Ovary (tissue), 9 donors: ENCODE results near the gene HIPK2. TPM values are rescaled to one million over a fixed set of nuclear protein-coding genes. Genes with fewer than 3 reads are reported as not detected.

Experiments used
- DNase-seq, 5 donors: peaks; one replicate each; pipeline ENCODE4 v3.0.0-alpha.2; 2019 to 2020
- H3K27ac ChIP-seq, 2 donors: fragments of 200-600 bp; one replicate each; pipeline versions ENCODE4 v1.5.1 to v1.8.0; 2019 to 2022
- H3K27me3 ChIP-seq: fragments of 200-600 bp; one replicate; pipeline ENCODE4 v1.8.0; 2022
- H3K36me3 ChIP-seq: fragments of 200-600 bp; sonication (generic); one replicate; pipeline ENCODE4 v1.5.1; 2019
- H3K4me1 ChIP-seq: one replicate; pipeline ENCODE4 v1.8.1; 2013; ENCODE audit warnings: mild to moderate bottlenecking, moderate library complexity; ENCODE audit not compliant: insufficient read depth
- H3K4me3 ChIP-seq: fragments of 200-600 bp; sonication (generic); one replicate; pipeline ENCODE4 v1.5.1; 2017
- H3K9me3 ChIP-seq, 2 donors: fragments of 200-600 bp in 1 of 2; sonication (generic) in 1 of 2; one replicate each; pipeline versions ENCODE4 v1.5.1 to v1.8.1; 2013 to 2019; ENCODE audit warnings: mild to moderate bottlenecking in 1 of 2, moderate library complexity in 1 of 2
- EP300 ChIP-seq: sonication (generic); formaldehyde crosslinking; IDR thresholded peaks from one replicate; pipeline ENCODE4 v1.6.1; 2017; ENCODE audit warnings: antibody characterized with exemption
- POLR2A ChIP-seq: fragments of 450-650 bp; IDR thresholded peaks from one replicate; pipeline ENCODE4 v1.6.1; 2017; ENCODE audit warnings: antibody characterized with exemption, mild to moderate bottlenecking, moderate library complexity
- WGBS, 3 donors: extraction: QIAGEN DNeasy Blood & Tissue Kit in 1 of 3; methylation state at CpG; one replicate each; pipeline versions ENCODE4 v1.1.5 to v1.1.7; 2013 to 2017; 5-methylcytosine and 5-hydroxymethylcytosine counted together
- intact Hi-C, 4 donors: fragments of 100-400 bp; cut with DNase I; formaldehyde crosslinking; loops; one replicate each; pipeline versions ENCODE4 v1.11.0 to v1.15.1; 2022 to 2023
- polyA plus RNA-seq, 2 donors: library from polyadenylated mRNA; stranded (reverse); fragments of 200-250 nt in 1 of 2; fragments of 350-450 nt in 1 of 2; fragmentation: Illumina TruSeq in 1 of 2; extraction: RNeasy Lipid Tissue Mini Kit (QIAGEN cat#74804) in 1 of 2; gene quantifications; one replicate each; pipeline ENCODE4 v1.2.3, GENCODE V29; 2013 to 2014
- total RNA-seq, 7 donors: library from RNA; depleted of rRNA in 2 of 7; stranded (reverse); fragments of >200 nt in 2 of 7; fragmentation: NEBNext Ultra II Directional in 3 of 7; extraction: Animal tissue kit (Norgen Biotek cat#: 25700) in 3 of 7; gene quantifications; one replicate each; pipeline versions ENCODE4 v1.1.0 to v1.2.4, GENCODE V29; 2016 to 2023
- TF ChIP-seq, protein P1 (sequence below), 3 donors: fragments of 450-650 bp in 2 of 3; fragments of 200-600 bp in 1 of 3; IDR thresholded peaks; one replicate each; pipeline versions ENCODE4 v1.5.1 to v1.8.0; 2016 to 2022; ENCODE audit warnings: antibody characterized with exemption in 3 of 3, mild to moderate bottlenecking in 1 of 3
- donor health status: DM: no; HTN: no; CAD: no; lungs with moderate emphysema.
- donor health status: DM: no; HTN: no; CAD: no.
- donor health status: Bipolar disorder and iron deficiency.
- donor health status: DM: yes; HTN: yes; CAD: no.
- donor health status: DM: no; HTN: no; CAD: no.
- donor health status: DM: yes; HTN: yes; CAD: no.

The HIPK2 gene
- total and polyA plus RNA-seq, 9 donors: 7.3 to 38.4 (median 28.1) TPM

- 85 to 87% (median 86%) methylated on average over 5 of the region's 5 CpGs for WGBS, 3 donors
- no peak for DNase-seq
- H3K4me1 ChIP-seq: no peaks in the 10 kb centered on the region
- no peak overlapping the region for H3K4me3 ChIP-seq
- intact Hi-C loops: no loop called here
- H3K27me3 ChIP-seq: no peaks in the 10 kb centered on the region
- TF ChIP-seq POLR2A (no peak), EP300 (no peak)
- TF ChIP-seq, protein P1, sequence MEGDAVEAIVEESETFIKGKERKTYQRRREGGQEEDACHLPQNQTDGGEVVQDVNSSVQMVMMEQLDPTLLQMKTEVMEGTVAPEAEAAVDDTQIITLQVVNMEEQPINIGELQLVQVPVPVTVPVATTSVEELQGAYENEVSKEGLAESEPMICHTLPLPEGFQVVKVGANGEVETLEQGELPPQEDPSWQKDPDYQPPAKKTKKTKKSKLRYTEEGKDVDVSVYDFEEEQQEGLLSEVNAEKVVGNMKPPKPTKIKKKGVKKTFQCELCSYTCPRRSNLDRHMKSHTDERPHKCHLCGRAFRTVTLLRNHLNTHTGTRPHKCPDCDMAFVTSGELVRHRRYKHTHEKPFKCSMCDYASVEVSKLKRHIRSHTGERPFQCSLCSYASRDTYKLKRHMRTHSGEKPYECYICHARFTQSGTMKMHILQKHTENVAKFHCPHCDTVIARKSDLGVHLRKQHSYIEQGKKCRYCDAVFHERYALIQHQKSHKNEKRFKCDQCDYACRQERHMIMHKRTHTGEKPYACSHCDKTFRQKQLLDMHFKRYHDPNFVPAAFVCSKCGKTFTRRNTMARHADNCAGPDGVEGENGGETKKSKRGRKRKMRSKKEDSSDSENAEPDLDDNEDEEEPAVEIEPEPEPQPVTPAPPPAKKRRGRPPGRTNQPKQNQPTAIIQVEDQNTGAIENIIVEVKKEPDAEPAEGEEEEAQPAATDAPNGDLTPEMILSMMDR (IDR thresholded peaks at IDR 0.05): no peak
- H3K36me3 ChIP-seq: no peaks in the 10 kb centered on the region
- H3K9me3 ChIP-seq: no peaks in the 10 kb centered on the region
- H3K27ac ChIP-seq: no peak overlapping the region
Observed at GRCh38 chr7:139603896-139604295, 173.9 kb downstream of the HIPK2 start.

- Histone ChIP-seq H3K36me3 (no peaks in the 10 kb centered on the region), H3K27me3 (no peaks in the 10 kb centered on the region), H3K4me3 (no peak overlapping the region), H3K4me1 (no peaks in the 10 kb centered on the region), H3K9me3 (no peaks in the 10 kb centered on the region), H3K27ac (no peak overlapping the region)
- WGBS, 3 donors: 77 to 87% (median 83%) methylated on average over 5 of the region's 5 CpGs
- TF ChIP-seq EP300 (no peak), POLR2A (no peak)
- intact Hi-C loops: no loop called here
- no peak for DNase-seq
Observed at GRCh38 chr7:139603282-139603681, 174.5 kb downstream of the HIPK2 start.

DNA sequence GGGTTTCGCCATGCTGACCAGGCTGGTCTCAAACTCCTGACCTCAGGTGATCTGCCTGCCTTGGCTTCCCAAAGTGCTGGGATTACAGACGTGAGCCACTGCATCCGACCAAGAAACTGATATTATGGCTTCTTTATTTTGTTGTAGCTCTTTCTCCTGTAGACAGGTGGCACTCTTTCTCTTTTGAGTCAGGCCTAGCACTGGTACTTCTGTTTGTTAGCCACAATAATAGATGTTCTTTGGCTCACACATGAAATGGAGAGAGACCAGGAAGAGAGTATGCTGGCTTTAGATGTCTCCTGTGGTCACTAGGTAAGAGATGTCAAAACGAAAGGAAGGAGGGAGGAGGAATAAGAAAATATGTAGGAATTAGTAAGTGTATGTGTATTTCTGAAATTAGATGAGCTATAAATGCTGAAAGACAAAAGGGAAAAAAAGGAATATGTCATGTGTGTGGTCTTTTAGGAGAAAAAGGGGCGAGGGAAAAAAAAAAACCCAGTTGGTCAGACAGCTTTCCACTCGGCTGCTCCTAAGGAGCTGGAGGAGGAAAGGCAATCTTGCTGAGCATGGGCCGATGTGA lies 175.6 kb downstream of the HIPK2 start:
- intact Hi-C loops: no loop called here
- H3K4me1 ChIP-seq: no peaks in the 10 kb centered on the region
- H3K27ac ChIP-seq: no peak overlapping the region
- H3K36me3 ChIP-seq: no peaks in the 10 kb centered on the region
- H3K9me3 ChIP-seq: no peaks in the 10 kb centered on the region
- 72 to 78% (median 75%) methylated on average over 7 of the region's 7 CpGs for WGBS, 3 donors
- H3K27me3 ChIP-seq: no peaks in the 10 kb centered on the region
- H3K4me3 ChIP-seq: no peak overlapping the region
- no peak for DNase-seq
- TF ChIP-seq, protein P1 (IDR thresholded peaks at IDR 0.05): no peak
- TF ChIP-seq EP300: no peak
- TF ChIP-seq POLR2A: no peak

GRCh38 chr7:139601176-139601575 lies 176.6 kb downstream of the HIPK2 start:
- H3K4me1 ChIP-seq: no peaks in the 10 kb centered on the region
- no peaks in the 10 kb centered on the region for H3K27me3 ChIP-seq
- intact Hi-C loops: no loop called here
- H3K27ac ChIP-seq: no peak overlapping the region
- no peaks in the 10 kb centered on the region for H3K9me3 ChIP-seq
- DNase-seq: no peak
- H3K36me3 ChIP-seq: no peaks in the 10 kb centered on the region
- no peak overlapping the region for H3K4me3 ChIP-seq
- WGBS, 3 donors: 98 to 99% (median 98%) methylated on average over 6 of the region's 6 CpGs
- no peak for TF ChIP-seq EP300
- TF ChIP-seq, protein P1 (IDR thresholded peaks at IDR 0.05): no peak

DNA sequence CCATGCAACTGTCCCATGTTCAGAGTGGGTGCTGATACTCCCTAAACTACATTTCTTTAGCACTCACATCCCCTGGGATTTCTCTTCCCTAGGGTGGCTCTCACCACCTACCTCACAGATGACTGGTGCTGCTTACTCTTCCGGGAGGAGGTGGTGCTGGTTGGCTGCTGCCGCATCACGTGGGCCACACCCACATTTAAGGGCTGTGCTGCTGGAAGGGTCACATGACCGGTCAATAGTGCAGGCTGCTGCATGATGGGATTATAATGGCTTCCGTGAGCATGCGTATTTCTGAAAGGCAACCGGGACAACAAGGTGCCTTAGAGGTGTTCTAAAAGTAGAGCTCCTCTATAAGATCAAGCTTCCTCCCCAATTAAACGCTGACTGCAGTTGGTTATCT lies 177.5 kb downstream of the HIPK2 start:
- intact Hi-C loops: no loop called here

More for the DNA sequence above, 177.5 kb downstream of the HIPK2 start:
- Histone ChIP-seq H3K27me3 (no peaks in the 10 kb centered on the region), H3K4me3 (no peak overlapping the region), H3K9me3 (no peaks in the 10 kb centered on the region), H3K4me1 (no peaks in the 10 kb centered on the region), H3K27ac (no peak overlapping the region), H3K36me3 (no peaks in the 10 kb centered on the region)
- WGBS, 3 donors: 81 to 83% (median 83%) methylated on average over 8 of the region's 8 CpGs
- DNase-seq: no peak
- TF ChIP-seq EP300: no peak
- TF ChIP-seq, protein P1 (IDR thresholded peaks at IDR 0.05): no peak
- TF ChIP-seq POLR2A: no peak
